Erythroblast (primary cell): ENCODE results near the gene PTPRM.

Experiments used
- GATA1 ChIP-seq: IDR thresholded peaks from 2 replicates; pipeline ENCODE4 v1.6.1; 2011; ENCODE audit warnings: low read depth, mild to moderate bottlenecking, control low read depth, low read length, moderate library complexity
- POLR2A ChIP-seq: IDR thresholded peaks from 2 replicates; pipeline ENCODE4 v1.6.1; 2011; ENCODE audit warnings: mild to moderate bottlenecking, low read length

DNA sequence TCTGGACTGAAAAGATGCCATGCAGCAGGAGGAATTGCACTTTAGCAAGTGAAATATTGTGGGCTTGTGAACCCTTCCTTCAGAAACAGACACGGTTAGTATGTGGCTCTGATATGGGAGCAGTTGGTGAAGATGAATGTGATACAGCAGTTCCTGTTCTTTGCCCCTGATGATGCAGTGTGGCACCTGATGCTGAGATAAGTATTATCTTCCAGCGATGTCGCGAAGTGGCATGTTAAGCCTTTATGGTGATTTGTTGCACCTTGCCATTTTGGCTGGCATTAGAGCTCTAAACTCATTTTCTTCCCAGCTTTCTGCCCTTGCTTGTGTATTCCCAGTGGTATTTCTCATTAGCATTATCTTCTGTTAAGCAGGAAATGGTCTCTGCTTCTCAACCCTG lies 600.6 kb downstream of the PTPRM start:
- TF ChIP-seq POLR2A: no peak
- TF ChIP-seq GATA1: no peak
